GM10847 (cell line): ENCODE results near the gene TBC1D9.

ENCODE experiments used
- POLR2A ChIP-seq: IDR thresholded peaks from 2 replicates; pipeline ENCODE4 v1.6.1; 2011; ENCODE audit not compliant: insufficient read length; ENCODE audit errors: extremely low read depth

Gene TBC1D9

DNA sequence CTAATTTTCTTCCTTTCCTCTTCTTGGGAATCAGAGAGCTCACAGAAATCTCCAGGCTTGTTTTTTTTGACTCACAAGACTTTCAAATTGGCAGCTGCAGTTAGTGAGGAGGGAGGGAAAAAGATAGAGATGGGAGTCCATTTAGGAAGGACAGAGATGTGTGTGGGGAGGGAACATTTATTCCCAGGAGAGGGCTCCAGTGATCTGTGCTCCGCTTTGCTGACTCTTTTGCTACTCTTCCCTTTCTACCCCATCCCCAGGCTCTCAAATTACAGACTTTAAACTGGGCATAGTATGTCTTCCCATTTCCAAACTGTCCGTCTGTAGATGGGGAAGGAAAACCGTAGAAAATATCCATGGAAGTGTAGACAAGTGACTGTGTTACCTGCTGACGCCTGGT is 148.3 kb downstream of the TBC1D9 start:
- TF ChIP-seq POLR2A = no peak

DNA sequence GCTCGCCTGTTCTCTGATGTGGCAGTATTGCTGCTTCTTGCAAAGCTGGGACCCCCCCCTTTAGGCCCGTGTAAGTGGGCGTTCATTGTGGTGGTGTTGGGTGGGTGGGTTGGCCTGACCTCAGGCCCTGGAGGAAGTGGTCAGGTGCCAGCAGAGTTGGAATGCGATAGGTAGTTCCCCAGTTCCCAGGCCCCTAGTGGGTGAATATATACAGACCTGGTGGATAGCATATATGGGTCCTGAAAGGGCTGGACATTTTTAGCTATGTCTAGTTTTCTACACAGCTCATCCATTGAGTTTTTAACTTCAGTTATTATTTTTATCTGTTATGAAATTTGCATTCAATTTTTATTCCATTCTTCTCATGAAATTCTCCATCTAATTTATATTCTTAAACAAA is 151.6 kb downstream of the TBC1D9 start:
- no peak for TF ChIP-seq POLR2A

GRCh38 chr4:140603286-140603685 is 152.9 kb downstream of the TBC1D9 start:
- TF ChIP-seq POLR2A = no peak

DNA sequence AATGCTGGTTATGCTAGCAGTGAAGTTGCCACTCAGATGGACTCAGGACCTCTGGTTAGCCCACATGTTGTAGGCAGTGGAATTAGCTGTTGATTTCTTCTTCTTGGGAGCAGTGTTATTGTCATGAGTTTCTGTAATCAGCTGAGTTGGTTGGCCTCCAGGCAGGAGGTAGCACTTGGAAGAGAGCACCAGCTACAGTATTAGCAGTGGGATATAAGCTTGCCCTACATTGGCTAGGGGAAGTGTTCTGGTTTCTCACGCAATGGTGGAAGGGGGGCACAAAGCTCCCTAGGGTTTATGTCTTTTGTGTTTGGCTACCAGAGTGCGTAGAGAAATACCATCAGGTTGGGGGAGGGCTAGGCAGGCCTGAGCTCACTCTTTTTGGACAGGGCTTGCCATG is 153.5 kb downstream of the TBC1D9 start:
- no peak for TF ChIP-seq POLR2A

DNA sequence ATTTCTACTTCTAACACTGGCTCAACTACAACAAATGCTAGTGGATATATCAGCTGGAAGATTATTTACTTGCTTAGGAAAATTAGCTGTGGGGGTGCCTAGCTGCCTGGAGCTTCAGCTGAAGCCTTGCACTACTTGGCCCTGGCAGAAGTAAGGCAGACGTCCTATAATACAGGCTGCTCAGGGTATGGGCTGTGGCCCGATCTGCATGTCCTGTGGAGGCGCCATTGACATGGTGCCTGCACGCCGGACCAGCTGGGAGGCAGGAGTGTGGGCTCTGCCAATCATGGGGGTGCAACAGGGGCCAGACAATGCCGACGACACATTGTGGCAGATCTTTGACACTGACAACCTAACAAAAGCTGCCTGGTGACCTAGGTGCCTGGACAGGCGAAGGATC is 155.8 kb downstream of the TBC1D9 start:
- TF ChIP-seq POLR2A = no peak

DNA sequence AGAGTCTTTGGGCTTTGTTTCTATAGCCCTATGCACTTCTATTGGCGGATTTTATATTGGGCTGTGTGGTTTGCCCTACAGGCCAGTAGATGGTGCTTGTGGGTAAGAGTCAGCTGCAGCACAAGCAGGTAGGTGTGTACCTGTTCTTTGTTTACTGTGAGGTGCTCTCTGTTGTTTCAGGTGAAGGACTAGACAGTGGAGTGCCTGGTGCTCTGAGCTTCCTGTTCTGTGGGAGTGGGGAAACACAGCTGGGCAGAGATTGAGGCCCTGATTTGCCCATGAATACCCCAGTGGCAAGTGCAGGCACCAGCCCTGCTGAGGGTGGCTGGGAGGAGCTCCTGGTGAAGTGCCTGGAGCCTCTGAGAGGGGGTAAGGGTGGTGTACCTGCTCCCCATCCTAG is 161.1 kb downstream of the TBC1D9 start:
- TF ChIP-seq POLR2A = no peak

- no peak for TF ChIP-seq POLR2A
Observed at GRCh38 chr4:140584439-140584838, 171.7 kb downstream of the TBC1D9 start.

GRCh38 chr4:140581078-140581477 is 175.1 kb downstream of the TBC1D9 start:
- no peak for TF ChIP-seq POLR2A

DNA sequence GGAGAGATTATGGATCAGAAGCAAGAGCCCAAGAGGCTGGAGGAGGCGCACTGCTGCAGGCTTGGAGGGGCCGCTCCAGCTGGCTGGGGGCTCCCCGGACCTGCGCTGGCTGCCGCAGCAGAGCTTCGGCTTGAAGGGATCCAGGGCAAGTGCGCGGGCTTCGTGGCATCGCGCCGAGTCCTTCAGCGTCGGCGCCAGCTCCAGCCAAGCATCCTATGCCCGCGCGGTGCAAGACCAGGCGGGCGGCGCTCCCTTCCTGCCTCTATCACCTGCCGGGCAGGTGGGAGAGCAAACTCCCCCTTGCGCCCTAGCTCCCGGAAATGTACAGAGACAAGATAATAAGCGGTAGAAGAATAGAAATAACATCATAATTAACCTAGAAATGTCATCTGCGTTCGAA is 176.9 kb downstream of the TBC1D9 start:
- no peak for TF ChIP-seq POLR2A

DNA sequence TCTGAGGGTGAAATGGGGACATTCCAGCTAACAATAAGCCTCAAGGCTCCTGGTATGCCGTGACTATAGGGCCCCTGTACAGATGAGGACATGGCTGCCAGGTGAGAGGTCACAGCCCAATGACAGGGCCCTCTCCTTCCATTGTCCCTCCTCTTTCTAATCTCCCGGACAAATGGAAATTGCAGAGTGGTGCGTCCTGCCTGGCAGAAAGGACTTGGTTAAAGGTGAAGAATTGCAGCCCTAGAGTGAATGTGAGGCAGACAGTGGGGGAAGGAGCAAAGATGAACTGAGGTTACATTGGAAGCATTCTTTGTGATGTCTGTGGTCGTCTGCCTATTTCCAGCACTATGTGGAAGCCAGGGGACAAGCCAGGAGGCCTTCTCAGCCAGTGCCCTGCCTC is 180.7 kb downstream of the TBC1D9 start:
- TF ChIP-seq POLR2A = no peak

- TF ChIP-seq POLR2A = no peak
Observed at GRCh38 chr4:140571620-140572019, 184.6 kb downstream of the TBC1D9 start.
